HG03378 (cell line): ENCODE data around the gene TOR4A.
"Not testable (repeated sequence)": the region's sequence is repeated elsewhere in the genome, so short reads cannot be mapped to it uniquely, and the experiment has no call there.

ENCODE experiments used
- ATAC-seq: cut with Tn5 transposase; IDR thresholded peaks from one replicate; pipeline ENCODE4 v1.9.1; 2021; ENCODE audit warnings: mild to moderate bottlenecking, moderate library complexity; ENCODE audit not compliant: unreplicated experiment

TOR4A gene

GRCh38 chr9:137251490-137252268, 25.8 kb upstream of the TOR4A start:
- no peak for ATAC-seq

- ATAC-seq = no peak
Measured at GRCh38 chr9:137252555-137253506, 24.7 kb upstream of the TOR4A start.

- no peak for ATAC-seq
Measured at GRCh38 chr9:137253717-137254623, 23.6 kb upstream of the TOR4A start.

GRCh38 chr9:137254624-137255447, 22.7 kb upstream of the TOR4A start, which contains the start of gene NELFB:
Gene NELFB (plus strand): TSS chr9:137255327.
- ATAC-seq = peak; percentile 40

GRCh38 chr9:137255448-137256114, 21.9 kb upstream of the TOR4A start:
- peak; percentile 10 for ATAC-seq

- no peak for ATAC-seq
Measured at GRCh38 chr9:137256362-137256761, 21.2 kb upstream of the TOR4A start.

- no peak for ATAC-seq
Measured at GRCh38 chr9:137256856-137257255, 20.7 kb upstream of the TOR4A start.

- not testable (repeated sequence) for ATAC-seq
Measured at GRCh38 chr9:137262173-137262908, 15.2 kb upstream of the TOR4A start.

GRCh38 chr9:137262909-137263285, 14.6 kb upstream of the TOR4A start:
- ATAC-seq = no peak

GRCh38 chr9:137263506-137263905, 14.0 kb upstream of the TOR4A start:
- ATAC-seq = no peak

GRCh38 chr9:137264067-137264466, 13.5 kb upstream of the TOR4A start:
- ATAC-seq = no peak

- ATAC-seq = no peak
Measured at GRCh38 chr9:137265496-137266161, 11.9 kb upstream of the TOR4A start.

- ATAC-seq = no peak
Measured at GRCh38 chr9:137266162-137266527, 11.4 kb upstream of the TOR4A start.

- ATAC-seq = no peak
Measured at GRCh38 chr9:137266585-137267453, 10.7 kb upstream of the TOR4A start.

GRCh38 chr9:137267933-137268355, 9.6 kb upstream of the TOR4A start:
- no peak for ATAC-seq

- ATAC-seq = no peak
Measured at GRCh38 chr9:137268538-137269201, 8.9 kb upstream of the TOR4A start.
